ENCODE data around the gene RNPEP.
"Not testable (repeated sequence)": the region's sequence is repeated elsewhere in the genome, so short reads cannot be mapped to it uniquely, and the experiment has no call there.

RNPEP gene

GRCh38 chr1:201955729-201956143 is 26.7 kb upstream of the RNPEP start:
- H3K4me3 ChIP-seq (ENCODE audit: low read depth, low read length), result peak overlapping the region; percentile 99
- DNase-seq (ENCODE audit: low read depth), result no peak

DNA sequence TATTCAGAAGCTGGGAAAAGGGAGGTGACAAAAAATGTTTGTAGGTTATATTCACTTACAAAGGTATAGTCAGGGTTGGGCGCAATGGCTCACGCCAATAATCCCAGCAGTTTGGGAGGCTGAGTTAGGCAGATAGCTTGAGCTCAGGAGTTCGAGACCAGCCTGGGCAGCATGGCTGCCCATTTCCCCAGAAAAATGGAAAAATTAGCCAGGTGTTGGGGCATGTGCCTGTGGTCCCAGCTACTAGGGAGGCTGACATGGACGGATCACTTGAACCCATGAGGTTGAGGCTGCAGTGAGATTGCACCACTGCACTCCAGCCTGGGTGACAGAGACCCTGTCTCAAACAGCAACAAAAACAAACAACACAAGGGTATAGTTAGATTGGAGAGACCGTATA is 24.1 kb upstream of the RNPEP start:
- DNase-seq (ENCODE audit: low read depth), result no peak

GRCh38 chr1:201962382-201962781 is 20.1 kb upstream of the RNPEP start:
- not testable (repeated sequence) for DNase-seq (ENCODE audit: low read depth); H3K4me3 ChIP-seq (ENCODE audit: low read depth, low read length)

More for the DNA sequence above, 24.1 kb upstream of the RNPEP start:
- no peak overlapping the region for H3K4me3 ChIP-seq (ENCODE audit: low read depth, low read length)

DNA sequence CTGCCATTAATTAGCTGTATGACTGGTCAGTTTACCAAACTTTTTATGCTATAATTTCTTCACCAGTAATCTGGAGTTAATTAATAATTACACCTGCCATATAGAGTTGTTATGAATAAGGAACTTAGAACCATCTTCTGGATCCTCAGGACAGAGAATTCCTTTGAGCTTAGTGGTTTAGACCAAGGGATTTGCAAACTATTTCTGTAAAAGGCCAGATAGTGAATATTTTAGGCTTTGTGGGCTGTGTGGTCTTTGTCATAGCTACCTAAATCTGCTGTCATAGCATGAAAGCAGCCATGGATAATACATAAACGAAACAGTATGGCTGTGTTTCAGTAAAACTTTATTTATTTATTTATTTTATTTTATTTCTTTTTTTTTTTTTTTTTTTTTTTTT is 18.2 kb upstream of the RNPEP start:
- no peak for DNase-seq (ENCODE audit: low read depth)
- H3K4me3 ChIP-seq (ENCODE audit: low read depth, low read length), result no peak overlapping the region

DNA sequence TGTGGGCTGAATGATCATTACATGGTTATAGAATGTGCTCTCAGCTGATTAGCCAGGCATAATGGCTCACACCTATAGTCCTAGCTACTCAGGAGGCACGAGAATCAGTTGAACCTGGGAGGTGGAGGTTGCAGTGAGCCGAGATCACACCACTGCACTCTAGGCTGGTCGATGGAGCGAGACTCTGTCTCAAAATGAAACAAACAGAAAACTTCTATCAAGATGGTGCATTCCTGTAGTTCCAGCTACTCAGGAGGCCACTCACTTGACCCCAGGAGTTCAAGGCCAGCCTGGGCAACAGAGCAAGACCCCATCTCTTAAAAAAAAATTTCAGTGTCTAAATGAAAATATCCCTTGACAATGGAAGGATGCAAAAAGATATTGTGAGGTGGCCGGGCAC is 16.3 kb upstream of the RNPEP start:
- no peak for DNase-seq (ENCODE audit: low read depth)
- no peak overlapping the region for H3K4me3 ChIP-seq (ENCODE audit: low read depth, low read length)

- DNase-seq (ENCODE audit: low read depth), result no peak
- no peak overlapping the region for H3K4me3 ChIP-seq (ENCODE audit: low read depth, low read length)
Observed at GRCh38 chr1:201968202-201968925, 14.1 kb upstream of the RNPEP start.

DNA sequence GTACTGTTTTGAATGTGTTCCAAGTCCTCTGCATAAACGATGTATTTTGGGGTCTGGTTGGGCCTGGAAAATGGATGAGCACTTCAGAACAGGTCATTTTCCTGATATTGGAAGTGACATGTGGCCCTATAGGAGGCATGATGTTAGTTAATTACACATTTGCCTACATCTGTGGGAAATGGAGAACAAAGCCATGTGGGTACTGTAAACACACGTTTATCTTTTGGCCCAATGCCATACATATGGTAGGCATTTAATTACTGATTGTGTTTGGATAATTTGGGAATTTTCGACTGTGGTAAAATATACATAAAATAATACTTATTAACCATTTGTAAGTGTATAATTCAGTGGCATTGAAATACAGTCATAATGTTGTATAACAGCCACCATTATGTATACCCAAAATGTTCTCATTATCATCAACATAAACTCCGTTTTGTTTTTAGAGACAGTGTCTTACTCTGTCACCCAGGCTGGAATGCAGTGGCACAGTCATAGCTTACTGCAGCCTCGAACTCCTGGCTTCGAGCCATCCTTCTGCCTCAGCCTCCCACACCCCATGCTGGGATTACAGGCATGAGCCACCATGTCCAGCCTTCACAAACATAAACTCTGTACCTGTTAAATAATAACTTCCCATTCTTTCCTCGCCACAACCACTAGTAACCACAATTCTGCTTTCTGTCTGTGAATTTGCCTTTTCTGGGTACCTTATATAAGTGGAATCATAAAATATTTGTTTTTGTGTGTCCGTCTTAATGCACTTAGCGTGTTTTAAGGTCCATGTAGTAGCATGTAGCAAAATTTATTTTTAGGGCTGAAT is 11.9 kb upstream of the RNPEP start:
- H3K4me3 ChIP-seq (ENCODE audit: low read depth, low read length), result no peak overlapping the region
- DNase-seq (ENCODE audit: low read depth), result no peak

- H3K4me3 ChIP-seq (ENCODE audit: low read depth, low read length), result peak overlapping the region; percentile 74
- DNase-seq (ENCODE audit: low read depth), result no peak
Observed at GRCh38 chr1:201982082-201982622, 296 bp upstream of the RNPEP start.

DNA sequence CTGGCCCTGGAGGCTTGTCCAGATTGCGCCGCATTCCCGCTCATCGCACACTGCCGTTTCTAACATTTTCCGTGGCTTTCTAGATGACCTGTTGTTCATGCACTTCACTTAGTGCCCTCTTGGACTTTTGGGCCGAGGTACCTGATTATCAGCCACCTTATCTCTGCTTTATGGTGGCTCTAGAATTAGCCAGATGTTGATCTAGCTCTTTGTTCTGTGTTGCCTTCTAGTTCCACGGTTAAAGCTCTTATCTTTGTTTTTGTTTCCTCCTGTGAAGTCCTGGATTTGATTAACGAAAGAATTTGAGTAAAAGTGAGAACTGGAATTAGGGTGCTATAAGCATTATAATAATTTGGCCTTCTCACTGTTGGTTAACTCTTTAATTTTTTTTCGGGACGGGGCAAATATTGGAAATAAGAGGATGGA is 945 bp downstream of the RNPEP start:
- peak overlapping the region; percentile 74 for H3K4me3 ChIP-seq (ENCODE audit: low read depth, low read length)
- DNase-seq (ENCODE audit: low read depth), result no peak

GRCh38 chr1:201984446-201984845 is 2.0 kb downstream of the RNPEP start:
- H3K4me3 ChIP-seq (ENCODE audit: low read depth, low read length), result no peak overlapping the region
- no peak for DNase-seq (ENCODE audit: low read depth)

DNA sequence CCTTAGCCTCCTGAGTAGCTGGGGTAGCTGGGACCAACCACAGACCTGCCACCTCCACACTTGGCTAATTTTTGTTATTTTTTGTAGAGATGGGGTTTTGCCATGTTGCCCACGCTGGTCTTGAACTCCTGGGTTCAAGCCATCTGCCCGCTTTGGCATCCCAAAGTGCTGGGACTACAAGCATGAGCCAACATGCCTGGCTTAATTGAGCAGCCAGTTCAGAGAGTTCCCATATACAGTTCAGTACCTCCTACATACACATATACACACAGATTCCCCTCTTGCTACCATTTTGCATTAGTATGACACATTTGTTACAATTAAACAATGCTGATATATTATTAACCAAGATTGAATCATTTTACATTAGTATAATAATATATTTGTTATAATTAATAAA is 2.9 kb downstream of the RNPEP start:
- no peak for DNase-seq (ENCODE audit: low read depth)
- H3K4me3 ChIP-seq (ENCODE audit: low read depth, low read length), result no peak overlapping the region

- no peak overlapping the region for H3K4me3 ChIP-seq (ENCODE audit: low read depth, low read length)
- no peak for DNase-seq (ENCODE audit: low read depth)
Observed at GRCh38 chr1:201988601-201989000, 6.2 kb downstream of the RNPEP start.

DNA sequence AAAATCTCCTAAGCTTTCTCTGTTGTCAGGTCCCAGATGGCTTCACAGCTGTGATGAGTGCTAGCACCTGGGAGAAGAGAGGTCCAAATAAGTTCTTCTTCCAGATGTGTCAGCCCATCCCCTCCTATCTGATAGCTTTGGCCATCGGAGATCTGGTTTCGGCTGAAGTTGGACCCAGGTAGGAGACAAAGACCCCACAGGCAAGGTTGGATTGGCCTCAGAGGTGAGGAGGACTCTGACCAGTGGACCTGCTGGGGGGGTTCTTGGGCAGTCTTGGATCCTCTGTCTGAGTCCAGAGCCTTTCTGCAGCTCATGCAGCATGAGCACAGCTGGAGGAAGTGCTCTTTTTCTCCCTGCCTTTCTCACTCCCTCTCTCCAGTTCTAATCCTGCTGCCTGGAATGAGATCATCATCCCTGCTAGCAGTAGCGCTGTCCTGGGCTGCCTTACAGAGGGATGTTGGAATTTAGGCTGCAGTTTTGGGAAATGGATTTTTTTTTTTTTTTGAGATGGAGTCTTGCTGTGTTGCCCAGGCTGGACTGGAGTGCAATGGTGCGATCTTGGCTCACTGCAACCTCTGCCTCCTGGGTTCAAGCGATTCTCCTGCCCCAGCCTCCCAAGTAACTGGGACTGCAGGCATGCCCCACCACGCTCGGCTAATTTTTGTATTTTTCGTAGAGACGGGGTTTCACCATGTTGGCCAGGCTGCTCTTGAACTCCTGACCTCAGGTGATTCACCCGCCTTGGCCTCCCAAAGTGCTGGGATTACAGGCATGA is 7.1 kb downstream of the RNPEP start:
- no peak overlapping the region for H3K4me3 ChIP-seq (ENCODE audit: low read depth, low read length)
- no peak for DNase-seq (ENCODE audit: low read depth)

DNA sequence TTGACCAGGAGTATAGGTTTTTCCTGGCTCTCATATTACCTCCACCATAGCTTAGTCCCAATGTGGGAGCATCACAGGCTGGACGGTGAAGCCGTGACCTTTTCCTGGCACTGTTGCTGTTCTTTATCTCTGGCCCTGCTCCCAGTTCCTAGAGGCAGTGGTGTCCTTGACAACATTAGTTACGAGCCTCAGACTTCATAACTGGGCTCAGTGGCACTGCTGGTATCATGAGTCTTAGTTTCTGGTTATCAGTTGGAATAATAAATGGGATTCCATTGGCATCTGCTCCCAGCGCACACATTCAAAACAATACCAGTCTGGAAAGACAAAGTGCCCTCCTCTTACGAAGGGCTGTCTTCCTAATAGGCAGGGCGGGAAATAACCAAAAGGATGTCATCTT is 8.0 kb downstream of the RNPEP start:
- no peak for DNase-seq (ENCODE audit: low read depth)
- no peak overlapping the region for H3K4me3 ChIP-seq (ENCODE audit: low read depth, low read length)

GRCh38 chr1:201999625-202000238 is 17.3 kb downstream of the RNPEP start:
- H3K4me3 ChIP-seq (ENCODE audit: low read depth, low read length), result no peak overlapping the region
- peak; percentile 8 for DNase-seq (ENCODE audit: low read depth)

- no peak for DNase-seq (ENCODE audit: low read depth)
- H3K4me3 ChIP-seq (ENCODE audit: low read depth, low read length), result no peak overlapping the region
Observed at GRCh38 chr1:202002507-202002906, 20.1 kb downstream of the RNPEP start.

GRCh38 chr1:202004711-202005110 is 22.3 kb downstream of the RNPEP start:
- H3K4me3 ChIP-seq (ENCODE audit: low read depth, low read length), result no peak overlapping the region

GRCh38 chr1:202005958-202006357 is 23.5 kb downstream of the RNPEP start:
- H3K4me3 ChIP-seq (ENCODE audit: low read depth, low read length), result no peak overlapping the region
- no peak for DNase-seq (ENCODE audit: low read depth)

More at GRCh38 chr1:202004711-202005110, 22.3 kb downstream of the RNPEP start:
- no peak for DNase-seq (ENCODE audit: low read depth)

DNA sequence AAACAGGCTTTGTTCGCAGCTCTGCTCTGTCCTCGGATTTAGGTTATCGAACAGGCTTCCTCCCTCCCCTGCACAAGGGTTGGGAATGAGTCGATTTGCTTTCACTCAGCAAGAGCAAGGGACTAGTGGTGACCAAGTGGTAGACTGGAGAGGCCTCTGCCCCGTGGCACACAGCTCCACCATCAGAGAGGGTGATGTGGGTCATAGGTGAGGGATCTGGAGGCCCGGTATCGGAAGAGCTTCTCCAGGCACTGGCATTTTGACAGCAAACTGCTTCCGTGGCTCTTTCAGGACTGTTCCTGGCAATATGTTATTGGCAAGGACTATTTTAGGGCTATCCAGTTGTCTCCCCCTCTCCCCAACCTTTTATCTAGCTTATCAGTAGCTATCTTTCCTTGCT is 24.9 kb downstream of the RNPEP start:
- no peak overlapping the region for H3K4me3 ChIP-seq (ENCODE audit: low read depth, low read length)
- DNase-seq (ENCODE audit: low read depth), result no peak

Measured in skeletal muscle cell (primary cell).